Measurements from ENCODE around the gene PRPSAP1.

DNA sequence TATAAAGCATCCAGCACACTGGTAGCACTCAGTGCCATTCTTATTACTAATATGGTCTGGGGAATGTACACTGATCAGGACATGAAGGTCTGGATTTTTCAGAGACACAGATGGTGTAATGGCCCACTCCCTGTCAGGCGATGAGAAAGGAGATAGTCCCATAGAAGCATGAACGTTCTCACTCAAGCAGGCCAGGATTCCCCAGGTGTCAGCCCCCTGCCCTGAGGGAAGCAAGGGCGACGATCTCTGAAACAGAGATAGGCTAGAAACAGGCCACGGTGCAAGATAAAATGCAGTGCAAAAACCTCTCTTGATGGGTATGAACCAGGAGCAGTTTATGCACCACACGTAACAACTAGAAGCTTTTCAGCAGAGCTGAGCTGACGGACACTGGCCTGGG is 10.6 kb downstream of the PRPSAP1 start:
- TF ChIP-seq GLIS3 (CRISPR knock-in tag; IDR thresholded peaks at IDR 0.05) (no peak), ZFP3 (CRISPR knock-in tag; IDR thresholded peaks at IDR 0.05) (no peak)

Measured in SK-N-SH treated with all-trans-retinoic acid at 6 μM for 48 hours (cell line).